BJ (cell line): ENCODE results near the gene MOCS1. TPM values are rescaled to one million over a fixed set of nuclear protein-coding genes. Genes with fewer than 3 reads are reported as not detected.

Experiments
- CTCF ChIA-PET: fragments of 350-600 bp; formaldehyde crosslinking; extraction: SDS; loops from one replicate; lab custom pipeline; 2021; ENCODE audit warnings: antibody characterized with exemption, inconsistent platforms; lab: Yijun Ruan, JAX
- POLR2A ChIA-PET: fragments of 300-600 bp; sonication (Branson Sonifier 250); formaldehyde crosslinking; extraction: SDS; loops from one replicate; lab custom pipeline; 2021; ENCODE audit warnings: antibody characterized with exemption; lab: Charles Lee
- DNase-seq: peaks from one replicate; pipeline ENCODE4 v3.0.0-alpha.2; 2011; ENCODE audit warnings: low read depth
- H3K27me3 ChIP-seq: 2 replicates; pipeline ENCODE4 v1.6.0; 2011; ENCODE audit warnings: low read length; ENCODE audit not compliant: control insufficient read depth, insufficient read depth
- H3K36me3 ChIP-seq: 2 replicates; pipeline ENCODE4 v1.5.1; 2011; ENCODE audit warnings: low read length; ENCODE audit not compliant: control insufficient read depth, insufficient read depth
- H3K4me3 ChIP-seq: 2 replicates; pipeline ENCODE4 v1.5.1; 2011; ENCODE audit warnings: low read depth, mild to moderate bottlenecking, control low read depth, low read length
- CTCF ChIP-seq: IDR thresholded peaks from 2 replicates; pipeline ENCODE4 v1.5.1; 2011; ENCODE audit warnings: low read depth, mild to moderate bottlenecking, control low read depth, inconsistent platforms, low read length, moderate library complexity; ENCODE audit not compliant: insufficient read depth
- polyA plus RNA-seq: library from polyadenylated mRNA; depleted of rRNA; stranded (reverse); fragments of >200 nt; gene quantifications from 2 replicates; pipeline ENCODE4 v1.2.3, GENCODE V29; 2011

The MOCS1 gene
- polyA plus RNA-seq, 1 experiment = 13.4 TPM

- Histone ChIP-seq H3K4me3 (no peak overlapping the region), H3K36me3 (peaks cover 14% of the 10 kb centered on the region), H3K27me3 (no peaks in the 10 kb centered on the region)
- TF ChIP-seq CTCF = no peak
- ChIA-PET CTCF (interaction anchor here (1.5 kb wide), 1 partner anchor 18 kb away, joined by 3 read pairs; no protein-coding TSS in a partner anchor), POLR2A (no interaction called here)
- no peak for DNase-seq
These were observed 11.4 kb downstream of the MOCS1 start for GRCh38 chr6:39922821-39923220.

GRCh38 chr6:39920157-39920556, 14.1 kb downstream of the MOCS1 start:
- CTCF ChIA-PET = no interaction called here
- DNase-seq = no peak
- no peak for TF ChIP-seq CTCF
- no peak overlapping the region for H3K4me3 ChIP-seq
- POLR2A ChIA-PET = no interaction called here
- H3K36me3 ChIP-seq = peaks cover 10% of the 10 kb centered on the region
- no peaks in the 10 kb centered on the region for H3K27me3 ChIP-seq

- Histone ChIP-seq H3K36me3 (peaks cover 7% of the 10 kb centered on the region), H3K27me3 (no peaks in the 10 kb centered on the region), H3K4me3 (no peak overlapping the region)
- ChIA-PET CTCF (no interaction called here), POLR2A (no interaction called here)
- no peak for DNase-seq
- TF ChIP-seq CTCF = no peak
These were observed 15.4 kb downstream of the MOCS1 start for GRCh38 chr6:39918831-39919230.

GRCh38 chr6:39917981-39918380, 16.3 kb downstream of the MOCS1 start:
- Histone ChIP-seq H3K27me3 (no peaks in the 10 kb centered on the region), H3K4me3 (no peak overlapping the region), H3K36me3 (peaks cover 7% of the 10 kb centered on the region)
- POLR2A ChIA-PET = no interaction called here
- CTCF ChIA-PET = no interaction called here
- no peak for TF ChIP-seq CTCF
- DNase-seq = no peak

DNA sequence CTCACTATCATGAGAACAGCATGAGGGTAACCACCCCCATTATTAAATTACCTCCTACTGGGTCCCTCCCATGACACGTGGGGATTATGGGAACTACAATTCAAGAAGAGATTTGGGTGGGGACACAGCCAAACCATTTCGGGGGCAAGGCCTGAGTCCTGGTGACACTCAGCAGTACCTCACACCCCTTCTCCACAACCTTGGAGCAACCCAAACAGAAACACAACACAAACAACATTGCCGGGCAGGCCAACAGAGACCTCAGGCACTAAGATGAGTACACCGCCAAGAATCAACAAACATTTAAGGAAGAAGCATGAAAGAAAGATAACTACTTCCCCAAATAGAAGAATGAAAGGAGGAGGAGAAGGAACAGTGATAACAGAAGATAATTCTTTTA, 16.9 kb downstream of the MOCS1 start:
- H3K4me3 ChIP-seq = no peak overlapping the region
- H3K36me3 ChIP-seq = peaks cover 9% of the 10 kb centered on the region
- DNase-seq = no peak
- POLR2A ChIA-PET = no interaction called here
- CTCF ChIA-PET = interaction anchor here (2.5 kb wide), 1 partner anchor 11 kb away, joined by 11 read pairs; no protein-coding TSS in a partner anchor
- TF ChIP-seq CTCF = no peak
- no peaks in the 10 kb centered on the region for H3K27me3 ChIP-seq
